Activated gamma-delta T cell treated with anti-CD3 and anti-CD28 coated beads, Interleukin-2, amount 50 U/mL, for 16 hours (primary cell): Measurements from ENCODE around the gene DSE.
A peak's percentile ranks its signal among the peaks of the same experiment; 100 is the strongest.

Experiments
- DNase-seq: peaks from one replicate; pipeline ENCODE4 v3.0.0-alpha.2; 2020; ENCODE audit warnings: low read depth

The DSE gene

DNA sequence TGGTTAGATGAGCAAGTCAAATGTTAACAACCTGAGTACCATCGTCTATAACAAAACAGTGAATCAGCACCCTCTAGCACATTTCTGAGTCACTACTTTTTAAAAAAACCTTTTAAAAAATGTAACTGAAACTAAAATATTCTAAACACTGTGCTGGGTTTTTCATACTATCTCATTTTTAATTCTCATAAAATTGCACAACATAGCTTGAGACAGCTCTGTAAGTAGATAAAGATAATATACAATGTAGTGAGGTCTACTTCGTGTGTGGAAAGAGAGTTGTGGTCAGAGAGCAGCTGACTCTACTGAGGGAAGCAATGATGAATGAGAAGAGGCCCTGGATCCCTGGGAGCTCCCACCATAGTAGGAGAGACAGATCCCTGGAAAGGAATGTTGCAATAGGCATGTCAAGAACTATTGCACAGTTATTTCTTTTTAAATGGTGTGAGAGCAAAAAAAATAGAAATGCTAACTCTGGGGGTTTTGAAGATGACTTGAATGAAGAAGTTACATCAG lies 76.8 kb downstream of the DSE start:
- DNase-seq: no peak

DNA sequence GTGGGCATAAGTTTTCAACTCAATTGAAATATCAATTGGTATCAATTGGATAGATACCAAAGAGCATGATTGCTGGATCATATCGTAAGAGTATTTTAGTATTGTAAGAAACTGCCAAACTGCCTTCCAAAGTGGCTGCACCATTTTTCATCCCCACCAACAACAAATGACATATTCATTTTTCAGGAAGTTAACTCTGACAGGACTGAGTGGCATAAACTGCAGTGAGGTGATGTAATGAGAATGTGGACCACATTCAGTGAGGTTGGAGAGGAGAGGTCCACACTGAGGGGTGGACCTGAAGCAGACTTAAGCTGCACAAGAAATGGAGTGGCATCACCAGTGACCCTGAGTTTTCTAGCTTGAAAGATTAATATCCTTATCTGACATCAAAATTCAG lies 78.8 kb downstream of the DSE start:
- DNase-seq: no peak

- no peak for DNase-seq
Measured at GRCh38 chr6:116450185-116450710, 79.5 kb downstream of the DSE start.

- no peak for DNase-seq
Measured at GRCh38 chr6:116450769-116451740, 80.3 kb downstream of the DSE start.

GRCh38 chr6:116451916-116452315 lies 81.2 kb downstream of the DSE start:
- no peak for DNase-seq

GRCh38 chr6:116452531-116452930 lies 81.8 kb downstream of the DSE start:
- DNase-seq: no peak

DNA sequence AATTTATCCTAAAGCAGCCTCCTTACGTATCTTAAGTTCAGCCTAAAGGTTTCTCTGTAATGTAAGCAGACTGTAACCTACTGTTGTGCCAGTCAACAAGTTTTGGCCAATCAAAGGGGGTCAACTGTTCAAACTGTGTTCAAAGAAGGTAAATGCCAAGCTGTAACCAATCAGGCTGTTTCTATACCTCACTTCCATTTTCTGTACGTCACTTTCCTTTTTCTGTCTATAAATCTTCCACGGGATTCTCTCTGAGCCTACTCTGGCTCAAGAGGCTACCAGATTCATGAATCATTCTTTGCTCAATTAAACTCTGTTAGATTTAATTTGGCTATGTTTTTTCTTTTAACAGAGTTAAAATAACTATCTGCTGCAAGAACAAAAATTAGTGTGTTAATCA lies 85.4 kb downstream of the DSE start:
- DNase-seq: no peak

GRCh38 chr6:116456927-116457326 lies 86.2 kb downstream of the DSE start:
- DNase-seq: no peak

GRCh38 chr6:116458264-116458663 lies 87.5 kb downstream of the DSE start:
- DNase-seq: no peak

- no peak for DNase-seq
Measured at GRCh38 chr6:116459927-116460326, 89.2 kb downstream of the DSE start.

DNA sequence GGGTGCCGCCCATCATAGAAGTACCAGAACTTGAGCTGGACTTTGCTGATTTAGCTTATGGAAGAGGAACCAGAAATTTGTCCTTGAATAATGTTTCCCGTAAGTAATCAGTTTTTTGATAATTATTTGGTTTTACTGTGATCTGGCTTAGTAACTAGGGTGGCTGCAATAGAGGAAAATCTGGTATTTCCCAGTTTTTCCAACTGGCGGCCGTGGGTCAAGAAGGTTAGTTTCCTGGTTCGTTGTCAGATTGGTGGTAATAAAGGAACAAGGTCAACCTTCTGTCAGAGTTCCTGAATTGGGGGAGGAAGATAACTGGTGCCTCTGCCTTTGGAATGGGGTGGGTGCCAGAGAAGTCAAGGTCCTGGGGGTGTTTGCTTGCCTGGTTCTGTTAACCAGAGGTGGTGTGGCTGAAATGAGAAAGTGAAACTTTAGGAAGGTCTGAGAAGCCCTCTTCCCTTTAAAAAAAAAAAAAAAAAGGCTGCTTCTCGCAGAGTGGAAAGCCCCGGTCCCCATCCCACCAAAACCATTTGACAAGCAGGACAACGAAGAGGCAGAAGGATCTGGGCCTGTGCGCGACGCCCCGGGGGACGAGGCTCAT lies 90.7 kb downstream of the DSE start, which contains the start of gene CALHM6:
TSS of gene CALHM6 (plus strand) at position 45 of the 601 bp plus-strand sequence. CDS start at position 600, 555 bp downstream.
- DNase-seq: no peak

DNA sequence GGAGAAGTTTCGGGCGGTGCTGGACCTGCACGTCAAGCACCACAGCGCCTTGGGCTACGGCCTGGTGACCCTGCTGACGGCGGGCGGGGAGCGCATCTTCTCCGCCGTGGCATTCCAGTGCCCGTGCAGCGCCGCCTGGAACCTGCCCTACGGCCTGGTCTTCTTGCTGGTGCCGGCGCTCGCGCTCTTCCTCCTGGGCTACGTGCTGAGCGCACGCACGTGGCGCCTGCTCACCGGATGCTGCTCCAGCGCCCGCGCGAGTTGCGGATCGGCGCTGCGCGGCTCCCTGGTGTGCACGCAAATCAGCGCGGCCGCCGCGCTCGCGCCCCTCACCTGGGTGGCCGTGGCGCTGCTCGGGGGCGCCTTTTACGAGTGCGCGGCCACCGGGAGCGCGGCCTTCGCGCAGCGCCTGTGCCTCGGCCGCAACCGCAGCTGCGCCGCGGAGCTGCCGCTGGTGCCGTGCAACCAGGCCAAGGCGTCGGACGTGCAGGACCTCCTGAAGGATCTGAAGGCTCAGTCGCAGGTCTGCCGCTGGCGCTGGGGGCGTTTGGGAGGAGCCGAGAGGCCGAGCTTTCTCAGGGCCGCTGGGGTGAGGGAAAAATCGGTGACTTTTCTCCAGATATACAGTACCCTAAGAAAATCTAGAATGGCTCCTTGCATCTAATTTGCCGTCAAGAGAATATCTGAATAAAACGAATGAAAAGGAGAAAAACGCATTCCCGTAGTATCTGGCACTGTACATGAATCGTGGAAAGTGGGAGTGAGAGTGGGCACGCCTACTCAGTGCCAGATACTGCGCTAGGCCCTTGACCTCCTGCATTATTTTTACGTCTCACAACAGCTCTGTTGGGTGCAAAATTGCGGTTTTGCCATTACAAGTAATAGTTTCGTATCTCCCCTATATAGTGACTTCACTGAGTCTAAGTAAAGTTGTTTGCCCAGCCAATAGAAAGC lies 91.5 kb downstream of the DSE start:
- DNase-seq: peak; percentile 29

DNA sequence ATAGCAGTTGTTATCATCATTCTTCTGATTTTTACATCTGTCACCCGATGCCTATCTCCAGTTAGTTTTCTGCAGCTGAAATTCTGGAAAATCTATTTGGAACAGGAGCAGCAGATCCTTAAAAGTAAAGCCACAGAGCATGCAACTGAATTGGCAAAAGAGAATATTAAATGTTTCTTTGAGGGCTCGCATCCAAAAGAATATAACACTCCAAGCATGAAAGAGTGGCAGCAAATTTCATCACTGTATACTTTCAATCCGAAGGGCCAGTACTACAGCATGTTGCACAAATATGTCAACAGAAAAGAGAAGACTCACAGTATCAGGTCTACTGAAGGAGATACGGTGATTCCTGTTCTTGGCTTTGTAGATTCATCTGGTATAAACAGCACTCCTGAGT lies 92.6 kb downstream of the DSE start:
- DNase-seq: no peak

DNA sequence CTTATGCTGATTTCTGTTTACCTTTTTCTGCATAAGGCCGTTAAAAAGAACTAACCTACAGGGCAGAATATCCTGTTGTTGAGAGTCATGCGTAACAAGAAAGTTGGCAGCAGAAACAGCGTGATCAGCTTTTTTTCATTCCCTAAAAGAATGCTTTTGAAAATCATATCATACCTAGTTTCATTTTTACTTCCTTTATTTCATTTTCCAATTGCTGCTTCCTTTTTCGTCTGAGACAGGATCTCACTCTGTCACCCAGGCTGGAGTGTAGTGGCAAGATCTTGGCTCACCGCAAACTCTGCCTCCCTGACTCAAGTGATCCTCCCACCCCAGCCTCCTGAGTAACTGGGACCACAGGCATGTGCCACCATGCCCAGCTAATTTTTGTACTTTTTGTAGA lies 94.5 kb downstream of the DSE start:
- no peak for DNase-seq

GRCh38 chr6:116467096-116467495 lies 96.3 kb downstream of the DSE start:
- no peak for DNase-seq

GRCh38 chr6:116467514-116467913 lies 96.8 kb downstream of the DSE start:
- DNase-seq: no peak

DNA sequence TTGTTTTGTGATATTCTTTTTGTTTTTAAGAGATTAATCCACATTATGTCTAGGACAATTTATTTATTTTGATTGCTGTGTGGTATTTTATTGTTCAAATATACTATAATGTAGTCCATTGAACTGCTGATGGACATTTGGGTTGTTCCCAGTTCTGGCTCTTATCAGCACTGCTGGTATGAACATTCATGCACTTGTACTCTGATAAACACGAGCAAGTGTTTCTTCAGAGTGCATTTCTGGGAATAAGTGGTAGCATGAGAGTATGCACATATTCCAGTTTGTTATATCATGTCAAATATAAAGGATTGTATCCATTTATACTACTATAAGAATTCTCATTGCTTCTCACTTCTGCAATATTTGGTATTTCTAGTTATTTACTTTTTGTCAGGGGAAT lies 97.5 kb downstream of the DSE start:
- no peak for DNase-seq

DNA sequence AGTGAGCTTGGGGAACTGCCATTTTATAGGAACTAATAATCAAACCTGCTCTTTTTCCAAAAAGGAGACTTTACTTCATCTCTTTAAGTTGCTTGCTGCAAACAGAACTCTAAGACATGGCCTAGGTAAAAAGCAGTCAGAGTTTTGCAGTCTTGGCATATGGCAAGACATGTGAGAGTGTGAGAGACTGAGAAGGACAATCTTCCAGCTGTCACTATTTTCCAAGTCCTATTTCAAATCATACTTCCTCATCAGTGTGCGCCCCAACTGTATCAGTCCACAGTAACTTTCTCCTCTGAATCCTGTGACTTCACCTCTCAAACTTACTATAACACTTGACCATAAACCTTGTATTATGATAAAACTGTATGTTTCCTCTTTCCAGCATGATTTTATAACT lies 100.8 kb downstream of the DSE start:
- DNase-seq: no peak

DNA sequence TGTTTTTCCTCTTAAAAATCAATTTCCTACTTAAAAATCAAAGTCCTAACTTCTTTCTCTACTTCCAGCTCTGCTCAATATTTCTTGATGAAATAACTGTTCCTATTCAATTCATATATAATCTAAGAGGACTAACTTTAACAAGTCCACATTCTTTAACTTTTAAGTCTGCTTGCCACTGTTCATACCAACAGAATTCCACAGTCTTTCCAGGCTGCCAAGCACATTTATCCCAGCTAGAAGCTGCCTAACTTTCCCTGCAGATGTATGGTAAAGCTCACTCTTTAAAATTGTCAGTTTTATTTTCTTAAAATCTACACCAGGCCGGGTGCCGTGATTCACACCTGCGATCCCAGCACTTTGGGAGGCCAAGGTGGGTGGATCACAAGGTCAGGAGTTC lies 102.0 kb downstream of the DSE start:
- DNase-seq: no peak

- DNase-seq: no peak
Measured at GRCh38 chr6:116475141-116475540, 104.4 kb downstream of the DSE start.

- DNase-seq: no peak
Measured at GRCh38 chr6:116476002-116476678, 105.4 kb downstream of the DSE start.
